C4-2B (cell line): Measurements from ENCODE around the gene RELB.

Source experiments
- CTCF ChIP-seq: fragments of 450-650 bp; conservative IDR thresholded peaks from 2 replicates; pipeline ENCODE4 v1.5.1; 2017; ENCODE audit warnings: mild to moderate bottlenecking
- ZFX ChIP-seq: fragments of 450-650 bp; IDR thresholded peaks from 2 replicates; pipeline ENCODE4 v1.6.1; 2017

- no peak for TF ChIP-seq CTCF
- no peak for TF ChIP-seq ZFX
Measured at GRCh38 chr19:45027371-45027770, 26.1 kb downstream of the RELB start.
